Stimulated activated CD4-positive, alpha-beta T cell treated with anti-CD3 and anti-CD28 coated beads, Interleukin-4, amount 100 ng/mL, for 4 hours (primary cell): ENCODE measurements around the gene SUDS3.
"Not testable (repeated sequence)": the region's sequence is repeated elsewhere in the genome, so short reads cannot be mapped to it uniquely, and the experiment has no call there.

Experiments used
- DNase-seq, 2 experiments: peaks; one replicate each; pipeline ENCODE4 v3.0.0-alpha.2; 2020

The SUDS3 gene

GRCh38 chr12:118398524-118398923 lies 22.2 kb downstream of the SUDS3 start:
- no peak for DNase-seq

GRCh38 chr12:118398940-118399339 lies 22.6 kb downstream of the SUDS3 start:
- DNase-seq = no peak

- no peak for DNase-seq
Measured at GRCh38 chr12:118402251-118402650, 25.9 kb downstream of the SUDS3 start.

GRCh38 chr12:118404876-118405521 lies 28.6 kb downstream of the SUDS3 start:
- peak; percentile 23 to 45 for DNase-seq

- not testable (repeated sequence) for DNase-seq
Measured at GRCh38 chr12:118408241-118408640, 31.9 kb downstream of the SUDS3 start.

GRCh38 chr12:118409834-118410233 lies 33.5 kb downstream of the SUDS3 start:
- no peak for DNase-seq

GRCh38 chr12:118417942-118418341 lies 41.6 kb downstream of the SUDS3 start:
- no peak for DNase-seq

GRCh38 chr12:118418385-118419057 lies 42.2 kb downstream of the SUDS3 start:
- DNase-seq = no peak

- DNase-seq = no peak
Measured at GRCh38 chr12:118420673-118421072, 44.3 kb downstream of the SUDS3 start.

GRCh38 chr12:118424884-118425283 lies 48.5 kb downstream of the SUDS3 start:
- DNase-seq = no peak

- DNase-seq = no peak
Measured at GRCh38 chr12:118425364-118425763, 49.0 kb downstream of the SUDS3 start.

- DNase-seq = no peak
Measured at GRCh38 chr12:118427819-118428218, 51.5 kb downstream of the SUDS3 start.

GRCh38 chr12:118428643-118429042 lies 52.3 kb downstream of the SUDS3 start:
- DNase-seq = no peak

GRCh38 chr12:118429688-118430383 lies 53.5 kb downstream of the SUDS3 start:
- no peak for DNase-seq

GRCh38 chr12:118430516-118430915 lies 54.2 kb downstream of the SUDS3 start:
- no peak for DNase-seq

GRCh38 chr12:118432812-118433545 lies 56.6 kb downstream of the SUDS3 start:
- DNase-seq = no peak

- DNase-seq = no peak
Measured at GRCh38 chr12:118436002-118436730, 59.8 kb downstream of the SUDS3 start.

GRCh38 chr12:118436986-118437385 lies 60.6 kb downstream of the SUDS3 start:
- no peak for DNase-seq

GRCh38 chr12:118439068-118439467 lies 62.7 kb downstream of the SUDS3 start:
- DNase-seq = no peak

- no peak for DNase-seq
Measured at GRCh38 chr12:118446247-118446646, 69.9 kb downstream of the SUDS3 start.

- no peak for DNase-seq
Measured at GRCh38 chr12:118447181-118447580, 70.8 kb downstream of the SUDS3 start.

- DNase-seq = no peak
Measured at GRCh38 chr12:118448341-118448740, 72.0 kb downstream of the SUDS3 start.

- DNase-seq = no peak
Measured at GRCh38 chr12:118455327-118455726, 79.0 kb downstream of the SUDS3 start.
